WERI-Rb-1 (cell line): ENCODE data around the gene C14orf119.
A peak's percentile ranks its signal among the peaks of the same experiment; 100 is the strongest.

ENCODE experiments used
- DNase-seq: peaks from one replicate; pipeline ENCODE4 v3.0.0-alpha.2; 2020
- H3K27ac ChIP-seq: fragments of 250-450 bp; sonication (Bioruptor Pico); 2 replicates; pipeline ENCODE4 v1.5.1; 2020; ENCODE audit warnings: mild to moderate bottlenecking, moderate library complexity
- H3K27me3 ChIP-seq: fragments of 250-450 bp; sonication (Bioruptor Pico); 2 replicates; pipeline ENCODE4 v1.5.1; 2021; ENCODE audit warnings: mild to moderate bottlenecking, low read depth, moderate library complexity; ENCODE audit not compliant: insufficient read depth, severe bottlenecking
- H3K36me3 ChIP-seq: fragments of 250-450 bp; sonication (Bioruptor Pico); 2 replicates; pipeline ENCODE4 v1.5.1; 2020; ENCODE audit warnings: mild to moderate bottlenecking, moderate library complexity
- H3K4me3 ChIP-seq: 2 replicates; pipeline ENCODE4 v1.5.1; 2011; ENCODE audit warnings: low read depth, mild to moderate bottlenecking, control low read depth, low read length
- H3K9me3 ChIP-seq: fragments of 250-450 bp; sonication (Bioruptor Pico); 2 replicates; pipeline ENCODE4 v1.5.1; 2021; ENCODE audit warnings: mild to moderate bottlenecking, moderate library complexity; ENCODE audit not compliant: severe bottlenecking
- TF ChIP-seq, protein P1 (sequence below): IDR thresholded peaks from 2 replicates; pipeline ENCODE4 v1.5.1; 2011; ENCODE audit warnings: low read depth, mild to moderate bottlenecking, control low read depth, inconsistent platforms, low read length

C14orf119 gene

DNA sequence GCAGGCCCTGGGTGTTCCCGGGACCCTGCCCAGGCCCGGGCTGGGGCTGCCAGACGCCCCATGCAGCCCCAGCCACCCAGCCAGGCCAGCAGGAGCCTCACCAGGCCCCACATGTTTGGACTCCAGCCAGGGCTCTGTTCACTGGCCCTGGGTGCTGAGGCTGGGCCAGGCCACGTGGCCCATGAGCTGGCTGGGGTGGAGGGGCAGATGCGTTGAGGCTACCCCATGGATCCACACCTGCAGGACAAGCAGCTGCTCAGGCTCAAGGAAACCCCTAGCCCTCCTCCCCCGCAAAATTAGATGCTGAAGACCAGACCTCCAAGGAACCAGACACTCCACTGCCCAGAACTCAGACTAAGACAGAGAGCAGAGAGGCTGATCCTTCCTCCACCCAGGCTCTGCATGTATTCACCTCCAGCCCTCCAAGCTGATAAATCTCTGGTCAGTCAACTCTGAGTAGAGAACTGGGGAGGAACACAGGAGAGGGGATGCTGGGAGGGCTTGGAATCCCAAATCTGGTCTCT, 39.6 kb upstream of the C14orf119 start:
- no peak overlapping the region for H3K4me3 ChIP-seq

DNA sequence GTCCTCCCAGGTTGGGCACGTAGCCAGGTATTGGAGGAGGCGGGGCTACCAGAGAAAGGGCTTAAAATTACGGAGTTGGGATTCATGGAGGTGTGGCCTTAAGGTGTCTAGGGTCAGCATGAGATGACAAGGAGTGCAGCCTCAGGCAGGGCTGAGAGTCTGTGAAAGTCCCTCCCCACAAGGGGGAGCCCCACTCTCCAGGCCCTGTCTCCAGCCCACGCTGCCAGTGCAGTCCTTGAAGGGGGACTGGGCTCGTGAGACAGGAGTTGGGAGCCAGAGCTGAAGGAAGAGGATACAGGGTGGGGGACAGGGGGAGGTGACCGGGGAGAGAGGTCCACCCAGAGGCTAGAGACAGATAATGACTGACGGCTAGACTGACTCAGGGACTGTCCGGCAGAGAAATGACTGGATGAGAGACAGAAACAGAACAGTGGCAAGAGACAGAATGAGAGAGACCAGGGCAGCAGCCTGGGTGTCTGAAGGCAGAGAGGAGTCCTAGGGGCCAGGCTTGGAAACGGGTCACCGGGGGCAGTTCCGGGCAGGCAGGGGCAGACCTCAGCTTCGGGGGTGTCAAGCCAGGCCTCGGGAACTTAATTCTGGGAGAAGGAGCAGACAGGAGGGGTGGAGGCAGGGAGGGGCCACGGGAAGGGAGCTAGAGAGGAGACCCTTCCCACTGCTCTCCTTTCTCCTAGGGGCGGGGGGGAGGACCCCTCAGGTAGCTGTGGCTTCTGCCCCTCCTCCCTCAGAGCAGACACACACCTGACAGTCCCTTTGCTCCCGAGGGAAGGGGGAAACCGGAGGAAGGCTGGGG, 39.0 kb upstream of the C14orf119 start:
- peak; percentile 90 for DNase-seq
- no peaks in the 10 kb centered on the region for H3K27me3 ChIP-seq
- H3K4me3 ChIP-seq = peak overlapping the region; percentile 76
- TF ChIP-seq, protein P1, sequence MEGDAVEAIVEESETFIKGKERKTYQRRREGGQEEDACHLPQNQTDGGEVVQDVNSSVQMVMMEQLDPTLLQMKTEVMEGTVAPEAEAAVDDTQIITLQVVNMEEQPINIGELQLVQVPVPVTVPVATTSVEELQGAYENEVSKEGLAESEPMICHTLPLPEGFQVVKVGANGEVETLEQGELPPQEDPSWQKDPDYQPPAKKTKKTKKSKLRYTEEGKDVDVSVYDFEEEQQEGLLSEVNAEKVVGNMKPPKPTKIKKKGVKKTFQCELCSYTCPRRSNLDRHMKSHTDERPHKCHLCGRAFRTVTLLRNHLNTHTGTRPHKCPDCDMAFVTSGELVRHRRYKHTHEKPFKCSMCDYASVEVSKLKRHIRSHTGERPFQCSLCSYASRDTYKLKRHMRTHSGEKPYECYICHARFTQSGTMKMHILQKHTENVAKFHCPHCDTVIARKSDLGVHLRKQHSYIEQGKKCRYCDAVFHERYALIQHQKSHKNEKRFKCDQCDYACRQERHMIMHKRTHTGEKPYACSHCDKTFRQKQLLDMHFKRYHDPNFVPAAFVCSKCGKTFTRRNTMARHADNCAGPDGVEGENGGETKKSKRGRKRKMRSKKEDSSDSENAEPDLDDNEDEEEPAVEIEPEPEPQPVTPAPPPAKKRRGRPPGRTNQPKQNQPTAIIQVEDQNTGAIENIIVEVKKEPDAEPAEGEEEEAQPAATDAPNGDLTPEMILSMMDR = peak; percentile 94
- H3K36me3 ChIP-seq = peaks cover 37% of the 10 kb centered on the region
- peak overlapping the region; percentile 82 for H3K27ac ChIP-seq
- no peaks in the 10 kb centered on the region for H3K9me3 ChIP-seq

More for the DNA sequence above, 39.6 kb upstream of the C14orf119 start:
- Histone ChIP-seq H3K27ac (peak overlapping the region; percentile 5; the same call in 1 of the 2 replicates), H3K27me3 (no peaks in the 10 kb centered on the region), H3K36me3 (peaks cover 31% of the 10 kb centered on the region), H3K9me3 (no peaks in the 10 kb centered on the region)
- DNase-seq = no peak
- TF ChIP-seq, protein P1 = no peak

DNA sequence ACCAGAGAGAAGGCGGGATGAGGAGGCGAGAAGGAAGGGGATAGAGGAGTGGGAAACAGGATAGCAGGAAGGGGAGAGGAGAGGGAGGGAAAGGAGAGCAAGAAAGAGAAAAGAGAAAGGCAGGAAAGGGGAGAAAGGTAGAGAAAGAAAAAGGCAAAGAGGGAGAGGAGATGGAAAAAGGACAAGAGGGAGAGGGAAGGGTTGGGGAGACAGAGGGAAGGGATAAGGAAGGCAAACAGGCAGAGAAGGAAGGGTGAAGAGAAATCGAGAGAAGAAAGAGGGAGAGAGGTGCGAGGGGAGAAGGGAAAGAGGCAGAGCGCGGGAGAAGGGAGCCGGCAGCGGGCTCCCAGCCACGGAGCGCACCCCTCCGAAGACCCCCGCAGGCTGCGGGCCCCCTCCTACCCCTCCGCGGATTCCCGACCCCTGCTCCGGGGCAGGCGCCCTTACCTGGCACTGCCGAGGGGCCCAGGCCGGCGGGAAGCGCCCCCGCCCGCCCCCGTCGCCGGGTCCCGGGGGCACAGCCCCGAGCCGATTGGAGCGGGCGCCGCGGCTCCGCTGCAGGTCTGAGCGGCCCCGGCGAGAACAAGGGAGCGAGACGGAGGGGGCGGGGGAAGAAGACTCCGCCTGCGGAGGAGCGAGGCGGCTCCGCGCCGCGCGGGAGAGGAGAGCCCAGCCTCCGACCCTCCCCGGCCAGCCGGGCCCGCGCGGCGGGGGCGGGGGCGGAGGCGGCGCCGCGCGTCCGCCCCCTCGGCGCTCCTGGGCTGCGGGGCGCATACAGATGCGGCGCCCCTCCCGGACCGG, 38.1 kb upstream of the C14orf119 start, which contains the start of gene CDH24:
Gene CDH24 (minus strand): TSS at position 565 of the 801 bp plus-strand sequence. CDS start 1,787 bp downstream, outside the sequence.
- H3K27me3 ChIP-seq = no peaks in the 10 kb centered on the region
- peaks cover 42% of the 10 kb centered on the region for H3K36me3 ChIP-seq
- peak; percentile 81 for DNase-seq
- TF ChIP-seq, protein P1 = no peak
- peak within 1 kb of the TSS; percentile 76 for H3K4me3 ChIP-seq
- H3K27ac ChIP-seq = peak within 1 kb of the TSS; percentile 82
- H3K9me3 ChIP-seq = no peaks in the 10 kb centered on the region

DNA sequence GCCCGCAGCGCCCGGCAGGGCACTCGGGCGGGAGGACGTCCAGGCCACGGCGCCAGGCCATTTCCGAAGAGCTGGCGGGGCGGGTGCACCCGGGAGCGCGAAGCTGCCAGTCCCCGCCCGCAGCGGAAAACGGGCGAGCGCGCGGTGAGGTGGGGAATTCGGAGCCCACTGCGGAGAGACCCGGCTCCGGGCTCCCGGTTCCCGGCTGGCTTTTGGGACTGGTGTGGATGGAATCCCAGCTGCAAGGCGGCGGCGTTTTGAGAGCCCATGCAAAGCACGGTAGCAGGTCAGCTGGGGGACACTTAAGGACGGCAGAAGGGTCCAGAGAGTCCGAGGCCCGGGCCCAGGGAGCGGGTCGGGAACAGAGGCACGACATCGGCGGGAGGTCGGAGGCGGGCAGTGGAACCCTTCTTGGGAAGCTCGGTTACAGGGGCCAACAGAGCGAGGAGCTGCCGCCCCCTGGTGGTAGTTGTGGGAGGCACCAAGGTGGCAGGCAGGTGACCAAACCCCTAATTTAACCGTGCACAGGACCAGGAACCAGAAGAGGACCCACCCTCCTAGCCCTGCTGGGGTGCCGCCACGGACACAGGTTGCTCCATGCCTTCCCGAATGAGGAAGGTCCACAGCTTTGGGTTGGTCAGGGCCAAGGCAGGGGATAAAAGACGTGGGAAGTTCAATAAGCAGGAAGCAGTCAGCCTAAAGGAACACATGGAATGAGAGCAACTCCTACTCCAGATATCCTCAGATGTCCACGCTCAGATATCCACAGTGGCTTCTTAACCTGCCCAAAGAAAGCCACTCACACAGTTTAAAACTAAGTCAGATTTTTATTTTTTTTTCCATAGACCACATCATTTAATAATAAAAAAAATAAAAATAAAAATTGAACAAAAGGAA, 37.3 kb upstream of the C14orf119 start:
- peak; percentile 92 for DNase-seq
- H3K9me3 ChIP-seq = no peaks in the 10 kb centered on the region
- H3K27ac ChIP-seq = peak overlapping the region; percentile 82
- TF ChIP-seq, protein P1 = peak; percentile 96
- H3K4me3 ChIP-seq = peak overlapping the region; percentile 76
- peaks cover 48% of the 10 kb centered on the region for H3K36me3 ChIP-seq
- H3K27me3 ChIP-seq = no peaks in the 10 kb centered on the region
